Gastrocnemius medialis (tissue), 4 donors: Measurements from ENCODE around the gene ST14.

Experiments used
- CTCF ChIP-seq, 5 experiments: fragments of 450-650 bp in 3 of 5; fragments of 200-600 bp in 2 of 5; sonication (generic) in 2 of 5; IDR thresholded peaks in 4 of 5; conservative IDR thresholded peaks in 1 of 5; 1 replicate in 4 of 5; 2 replicates in 1 of 5; pipeline ENCODE4 v1.5.1; 2016 to 2019; ENCODE audit warnings: antibody characterized with exemption in 5 of 5, mild to moderate bottlenecking in 3 of 5, moderate library complexity in 3 of 5
- POLR2A ChIP-seq, 2 donors: fragments of 450-650 bp; IDR thresholded peaks; one replicate each; pipeline ENCODE4 v1.6.1; 2017; ENCODE audit warnings: antibody characterized with exemption in 2 of 2, mild to moderate bottlenecking in 2 of 2, moderate library complexity in 2 of 2

GRCh38 chr11:130194241-130195023 lies 34.9 kb downstream of the ST14 start:
- TF ChIP-seq POLR2A (IDR thresholded peaks at IDR 0.05) (no peak), CTCF (IDR thresholded peaks at IDR 0.05 in 4 of 5, conservative IDR thresholded peaks at IDR 0.05 in 1 of 5) (no peak)
